GM18861 (cell line): Measurements from ENCODE around the gene PYGM.

ENCODE experiments used
- ATAC-seq: cut with Tn5 transposase; IDR thresholded peaks from one replicate; pipeline ENCODE4 v1.9.1; 2021; ENCODE audit not compliant: unreplicated experiment

The PYGM gene

GRCh38 chr11:64739871-64740270 is 19.9 kb downstream of the PYGM start:
- ATAC-seq, result no peak

- ATAC-seq, result no peak
These were observed 23.1 kb downstream of the PYGM start for GRCh38 chr11:64736654-64737053.

GRCh38 chr11:64735725-64736259 is 24.0 kb downstream of the PYGM start:
- ATAC-seq, result no peak

- no peak for ATAC-seq
These were observed 24.7 kb downstream of the PYGM start for GRCh38 chr11:64734811-64735724.

GRCh38 chr11:64731601-64732000 is 28.2 kb downstream of the PYGM start:
- ATAC-seq, result no peak

- ATAC-seq, result no peak
These were observed 29.9 kb downstream of the PYGM start for GRCh38 chr11:64729851-64730382.

GRCh38 chr11:64728757-64729365 is 30.9 kb downstream of the PYGM start:
- ATAC-seq, result no peak

- ATAC-seq, result no peak
These were observed 32.8 kb downstream of the PYGM start for GRCh38 chr11:64726867-64727530.

- ATAC-seq, result no peak
These were observed 33.5 kb downstream of the PYGM start for GRCh38 chr11:64726211-64726641.

GRCh38 chr11:64724863-64725532 is 34.8 kb downstream of the PYGM start:
- ATAC-seq, result no peak

GRCh38 chr11:64723907-64724862 is 35.6 kb downstream of the PYGM start:
- no peak for ATAC-seq

- no peak for ATAC-seq
These were observed 36.5 kb downstream of the PYGM start, which contains the start of gene NRXN2 for GRCh38 chr11:64723117-64723906. NRXN2 (minus strand) TSS chr11:64723197; CDS start chr11:64713699, 9,498 bp downstream.

- no peak for ATAC-seq
These were observed 37.4 kb downstream of the PYGM start for GRCh38 chr11:64722141-64723065.

- no peak for ATAC-seq
These were observed 38.4 kb downstream of the PYGM start for GRCh38 chr11:64721359-64721699.

- ATAC-seq, result no peak
These were observed 39.0 kb downstream of the PYGM start for GRCh38 chr11:64720640-64721358.

- no peak for ATAC-seq
These were observed 39.6 kb downstream of the PYGM start for GRCh38 chr11:64720167-64720566.

- no peak for ATAC-seq
These were observed 40.4 kb downstream of the PYGM start for GRCh38 chr11:64719406-64719805.
